HG03571 (cell line): ENCODE data around the gene PRR4.

Source experiments
- ATAC-seq: cut with Tn5 transposase; IDR thresholded peaks from one replicate; pipeline ENCODE4 v1.9.1; 2021; ENCODE audit not compliant: unreplicated experiment

PRR4 gene

GRCh38 chr12:10802587-10802986 lies 46.7 kb downstream of the PRR4 start, which contains the start of gene TAS2R7:
Gene TAS2R7 (minus strand): TSS chr12:10802627. CDS start chr12:10802570, 57 bp downstream.
- no peak for ATAC-seq

GRCh38 chr12:10801741-10802140 lies 47.5 kb downstream of the PRR4 start:
- ATAC-seq = no peak
